IMR-90 (cell line): ENCODE results near the gene MRPS21.

Experiments
- CTCF ChIP-seq: conservative IDR thresholded peaks from 2 replicates; pipeline ENCODE4 v1.5.1; 2012; ENCODE audit warnings: mild to moderate bottlenecking, low read depth, low read length, improper control_type of control experiment
- SMC3 ChIP-seq: fragments of 150-350 bp; IDR thresholded peaks from 2 replicates; pipeline ENCODE4 v1.6.1; 2016; ENCODE audit warnings: low read depth, mild to moderate bottlenecking, antibody characterized with exemption, low read length, moderate library complexity

- TF ChIP-seq CTCF (no peak), SMC3 (no peak)
Observed at GRCh38 chr1:150295476-150295875, 1.8 kb downstream of the MRPS21 start.
